Measurements from ENCODE around the gene SPECC1L.
"Not testable (repeated sequence)": the region's sequence is repeated elsewhere in the genome, so short reads cannot be mapped to it uniquely, and the experiment has no call there.

Gene SPECC1L, protein sequence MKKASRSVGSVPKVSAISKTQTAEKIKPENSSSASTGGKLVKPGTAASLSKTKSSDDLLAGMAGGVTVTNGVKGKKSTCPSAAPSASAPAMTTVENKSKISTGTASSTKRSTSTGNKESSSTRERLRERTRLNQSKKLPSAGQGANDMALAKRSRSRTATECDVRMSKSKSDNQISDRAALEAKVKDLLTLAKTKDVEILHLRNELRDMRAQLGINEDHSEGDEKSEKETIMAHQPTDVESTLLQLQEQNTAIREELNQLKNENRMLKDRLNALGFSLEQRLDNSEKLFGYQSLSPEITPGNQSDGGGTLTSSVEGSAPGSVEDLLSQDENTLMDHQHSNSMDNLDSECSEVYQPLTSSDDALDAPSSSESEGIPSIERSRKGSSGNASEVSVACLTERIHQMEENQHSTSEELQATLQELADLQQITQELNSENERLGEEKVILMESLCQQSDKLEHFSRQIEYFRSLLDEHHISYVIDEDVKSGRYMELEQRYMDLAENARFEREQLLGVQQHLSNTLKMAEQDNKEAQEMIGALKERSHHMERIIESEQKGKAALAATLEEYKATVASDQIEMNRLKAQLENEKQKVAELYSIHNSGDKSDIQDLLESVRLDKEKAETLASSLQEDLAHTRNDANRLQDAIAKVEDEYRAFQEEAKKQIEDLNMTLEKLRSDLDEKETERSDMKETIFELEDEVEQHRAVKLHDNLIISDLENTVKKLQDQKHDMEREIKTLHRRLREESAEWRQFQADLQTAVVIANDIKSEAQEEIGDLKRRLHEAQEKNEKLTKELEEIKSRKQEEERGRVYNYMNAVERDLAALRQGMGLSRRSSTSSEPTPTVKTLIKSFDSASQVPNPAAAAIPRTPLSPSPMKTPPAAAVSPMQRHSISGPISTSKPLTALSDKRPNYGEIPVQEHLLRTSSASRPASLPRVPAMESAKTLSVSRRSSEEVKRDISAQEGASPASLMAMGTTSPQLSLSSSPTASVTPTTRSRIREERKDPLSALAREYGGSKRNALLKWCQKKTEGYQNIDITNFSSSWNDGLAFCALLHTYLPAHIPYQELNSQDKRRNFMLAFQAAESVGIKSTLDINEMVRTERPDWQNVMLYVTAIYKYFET

DNA sequence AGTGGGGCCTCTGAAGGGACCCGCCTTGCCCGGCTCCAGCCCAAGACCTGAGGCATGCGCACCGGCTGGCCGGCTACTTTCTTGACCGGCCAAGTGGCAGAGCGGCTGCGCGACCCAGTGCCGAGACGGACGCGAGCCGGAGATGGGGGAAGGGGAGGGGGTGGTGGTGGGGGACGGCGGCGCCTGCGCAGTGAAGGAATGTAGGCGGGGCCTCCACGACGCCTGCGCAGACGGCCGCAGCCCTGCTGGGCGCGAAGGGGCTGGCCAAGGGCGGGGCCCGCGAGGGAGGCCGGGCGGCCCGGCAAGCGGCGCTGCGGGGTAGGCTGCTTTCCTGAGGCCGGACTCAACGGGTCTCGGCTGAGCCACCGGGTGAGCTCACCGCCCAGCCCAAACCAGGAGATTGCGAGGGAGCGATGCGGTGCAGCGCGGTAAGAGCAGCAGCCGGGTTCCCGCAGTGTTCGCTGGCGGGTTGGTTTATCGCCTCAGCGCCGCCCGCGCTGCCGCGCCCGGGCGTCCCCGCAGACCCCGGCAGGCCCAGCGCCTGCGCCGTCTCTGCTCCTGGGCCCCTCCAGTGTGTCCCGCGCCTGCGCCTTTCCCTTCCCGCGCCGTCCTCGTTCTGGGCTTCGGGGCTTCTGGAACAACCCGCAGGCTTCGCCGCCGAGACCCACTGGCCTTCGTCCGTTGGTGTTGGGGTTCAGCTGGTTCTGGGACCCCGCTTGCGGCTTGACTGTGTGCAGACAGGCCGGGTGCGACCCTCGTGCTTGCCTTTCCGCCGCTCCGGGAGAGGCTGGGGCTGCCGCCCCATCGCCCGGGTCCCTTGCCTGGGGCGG lies at the start of gene SPECC1L:
Gene SPECC1L, plus strand, starts transcription at position 276 of the 830 bp plus-strand sequence. CDS start 31,401 bp downstream, outside the sequence.
- peak; percentile 93 for DNase-seq (ENCODE audit: low read depth)

DNA sequence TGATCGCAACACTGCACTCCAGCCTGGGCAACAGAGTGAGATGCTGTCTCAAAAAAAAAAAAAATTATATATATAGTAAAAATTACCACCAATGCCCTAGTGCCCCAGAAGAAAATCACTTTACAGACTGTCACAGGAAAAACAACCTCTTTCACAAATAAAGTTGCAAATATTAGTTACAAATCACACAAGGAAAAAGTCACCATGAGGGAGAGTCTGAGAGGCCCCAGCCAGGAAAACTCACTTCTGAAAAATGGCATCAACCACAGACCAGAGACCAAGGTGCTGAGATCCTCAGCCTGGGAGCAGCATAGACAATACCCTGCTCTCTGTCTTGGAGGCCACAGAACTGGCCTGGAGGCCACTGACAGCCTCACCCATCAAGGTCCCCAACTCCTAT lies 46.2 kb upstream of the SPECC1L start:
- DNase-seq (ENCODE audit: low read depth), result no peak

DNA sequence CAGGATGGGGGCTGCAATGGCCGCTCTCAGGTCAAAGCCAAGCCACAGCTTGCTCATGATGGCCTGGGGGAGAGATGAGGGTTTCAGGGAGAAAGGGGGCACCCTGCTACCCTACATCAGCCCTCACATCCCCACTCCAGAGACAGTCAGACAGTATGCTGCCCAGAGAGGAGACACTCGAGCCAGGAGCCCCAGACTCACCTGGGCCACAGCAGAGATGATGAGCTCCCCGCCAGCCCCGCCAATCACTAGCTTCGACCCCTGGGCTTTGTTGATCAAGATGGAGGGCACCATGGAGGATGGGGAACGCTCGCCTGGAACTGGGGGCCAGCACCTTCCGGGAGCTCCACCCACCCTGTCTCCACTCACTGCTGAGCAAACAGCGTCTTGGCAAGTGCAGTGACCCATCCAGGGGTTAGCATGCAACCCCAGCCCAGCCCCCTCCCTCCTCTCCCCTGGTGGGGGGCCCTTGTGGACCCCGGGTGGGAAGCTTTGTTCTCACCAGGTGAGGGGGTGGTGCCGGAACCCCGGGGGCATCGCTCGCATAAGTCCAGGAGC lies 45.5 kb upstream of the SPECC1L start:
- DNase-seq (ENCODE audit: low read depth), result no peak

DNA sequence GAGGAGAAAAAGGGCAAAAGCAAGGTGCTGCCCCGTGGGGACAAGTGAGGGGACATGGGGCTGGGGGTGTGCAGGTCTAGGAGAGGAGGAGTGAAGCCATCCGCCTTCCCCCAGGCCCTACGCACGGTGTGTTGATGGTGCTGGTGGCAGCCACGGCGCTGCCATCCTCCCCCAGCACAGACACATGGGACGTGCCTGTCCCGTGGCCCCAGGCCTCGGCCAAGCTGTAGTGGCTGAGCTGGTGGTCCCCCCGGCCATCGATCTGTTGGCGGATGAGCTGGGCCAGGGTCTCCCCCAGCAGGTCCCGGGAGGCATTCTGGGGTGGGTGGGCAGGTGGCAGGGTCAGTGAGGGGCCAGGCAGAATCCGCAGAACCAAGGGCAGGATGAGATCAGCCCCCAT lies 44.7 kb upstream of the SPECC1L start:
- DNase-seq (ENCODE audit: low read depth), result no peak

DNA sequence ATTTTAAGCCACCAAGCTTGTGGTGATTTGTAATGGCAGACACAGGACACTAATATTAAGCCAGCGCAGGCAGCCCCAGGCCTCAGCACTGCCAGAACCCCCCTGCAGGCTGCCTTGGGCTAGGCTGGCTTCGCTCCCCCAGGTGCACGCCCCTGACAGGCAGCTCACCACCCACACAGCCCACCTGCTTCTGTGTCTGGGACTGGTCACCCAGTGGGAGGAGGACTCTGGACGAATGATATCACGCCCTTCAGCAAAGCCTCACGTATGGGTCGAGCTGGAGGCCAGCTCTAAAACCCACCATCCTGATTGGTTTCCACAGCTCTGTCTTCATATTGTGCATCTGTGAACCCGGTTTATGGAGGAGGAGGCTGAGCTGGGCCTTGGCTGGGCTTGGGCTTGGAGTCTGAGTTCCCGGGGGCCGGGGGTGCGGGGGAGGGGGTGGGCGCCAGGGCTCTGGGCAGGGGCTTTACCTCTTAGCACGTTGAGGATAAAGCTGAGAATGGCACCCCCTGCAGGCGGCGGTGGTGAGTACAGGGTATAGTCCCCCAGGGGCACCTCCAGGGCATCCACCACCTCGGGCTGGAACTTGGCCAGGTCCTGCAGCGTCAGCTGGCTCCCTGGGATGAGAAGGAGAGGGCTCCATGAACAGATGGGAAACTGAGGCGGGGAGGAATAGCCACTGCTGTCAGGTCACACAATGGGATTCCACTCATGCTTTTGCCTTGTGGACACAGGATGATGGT lies 39.5 kb upstream of the SPECC1L start:
- no peak for DNase-seq (ENCODE audit: low read depth)

DNA sequence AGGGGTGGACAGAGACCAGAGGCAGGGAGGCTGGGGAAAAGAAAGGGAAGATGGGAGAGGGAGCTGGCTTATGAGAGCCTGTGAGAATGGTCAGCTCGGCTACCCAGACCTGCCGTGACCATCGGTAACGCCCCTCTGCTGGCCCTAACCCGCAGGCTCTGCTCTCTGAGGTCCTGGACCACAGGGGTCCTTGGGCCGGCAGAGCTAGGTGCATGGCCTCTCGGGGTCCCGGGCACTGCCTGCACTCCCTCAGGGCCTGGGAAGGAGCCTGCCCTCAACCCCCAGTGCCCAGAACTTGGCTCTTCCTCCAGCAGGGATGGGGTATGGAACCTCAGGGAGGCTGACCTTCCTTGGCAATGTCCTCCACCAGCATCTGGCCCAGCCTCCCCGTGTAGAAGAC lies 38.9 kb upstream of the SPECC1L start:
- DNase-seq (ENCODE audit: low read depth), result no peak

DNA sequence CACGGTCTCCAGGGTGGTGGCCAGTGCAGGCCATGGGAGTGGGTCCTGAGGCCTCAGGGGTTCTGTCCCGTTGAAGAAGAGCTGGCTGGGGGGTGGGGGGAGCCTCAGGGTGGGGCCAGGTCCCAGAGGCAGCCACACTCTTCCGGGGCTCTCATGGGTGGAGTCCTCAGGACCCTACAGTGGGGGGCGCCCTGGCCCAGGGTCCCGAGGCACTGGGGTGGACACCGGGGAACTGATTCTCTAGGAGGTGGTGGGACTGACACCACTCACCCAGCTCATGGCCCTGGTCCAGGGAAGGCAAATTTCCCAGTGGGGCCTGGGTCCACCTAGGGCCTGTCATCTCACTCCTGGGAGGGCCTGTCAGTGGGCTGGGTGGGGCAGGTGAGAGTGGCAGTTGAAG lies 38.5 kb upstream of the SPECC1L start:
- no peak for DNase-seq (ENCODE audit: low read depth)

DNA sequence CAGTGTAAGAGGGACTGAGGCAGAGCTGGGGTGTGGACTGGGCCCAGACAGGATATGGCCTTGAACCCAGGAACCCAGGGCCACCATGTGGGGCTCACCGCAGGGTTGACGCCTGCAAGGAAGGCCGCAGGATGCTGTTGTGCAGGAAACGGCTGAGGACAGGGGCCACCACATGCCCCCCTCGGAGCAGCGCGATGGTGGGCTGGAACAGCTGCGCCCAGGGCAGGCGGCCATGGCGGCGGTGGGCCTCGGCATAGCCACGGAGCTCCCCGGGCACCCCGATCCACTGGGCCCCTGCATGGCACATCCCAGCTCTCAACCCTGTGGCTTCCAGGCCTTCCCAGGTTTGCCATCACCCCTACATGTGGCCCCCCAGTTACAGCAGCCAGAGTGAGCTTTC lies 37.9 kb upstream of the SPECC1L start:
- no peak for DNase-seq (ENCODE audit: low read depth)

DNA sequence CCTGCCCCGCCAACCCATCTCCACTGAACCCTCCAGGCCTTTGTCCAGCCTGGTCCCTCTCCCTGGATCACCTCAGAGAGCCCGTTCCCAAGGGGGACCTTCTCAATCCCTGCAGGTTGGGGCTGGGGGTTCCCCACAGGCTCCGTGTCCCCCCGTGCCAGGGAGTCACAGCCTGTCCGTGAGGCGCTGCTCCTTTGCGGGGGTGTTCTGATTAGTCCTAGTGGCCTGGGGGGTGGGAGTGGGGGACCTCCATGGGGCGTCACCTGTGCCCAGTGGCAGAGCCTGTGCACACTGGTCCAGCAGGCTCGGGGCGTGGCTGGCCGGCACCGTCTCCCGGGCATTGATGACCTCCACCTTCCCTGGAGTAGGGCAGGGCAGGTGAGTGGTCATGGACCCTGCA lies 37.4 kb upstream of the SPECC1L start:
- no peak for DNase-seq (ENCODE audit: low read depth)

DNA sequence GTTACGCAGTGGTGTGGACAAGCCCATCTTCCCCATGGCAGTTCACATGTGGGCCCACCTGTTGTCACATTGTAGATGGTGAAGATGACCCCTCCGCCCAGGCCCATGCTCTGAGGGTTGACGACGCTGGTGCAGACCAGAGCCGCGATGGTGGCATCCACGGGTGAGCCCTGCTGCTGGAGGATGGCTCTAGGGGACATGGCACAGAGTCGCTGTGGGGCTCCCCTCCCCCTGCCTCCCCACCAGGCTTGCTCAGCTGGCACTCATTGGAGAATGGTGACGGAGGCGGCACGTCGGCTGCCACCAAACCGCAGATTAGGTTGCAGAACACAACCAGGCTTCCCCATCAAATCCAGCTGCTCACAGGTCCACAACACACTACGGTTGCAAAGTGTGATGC lies 36.8 kb upstream of the SPECC1L start:
- no peak for DNase-seq (ENCODE audit: low read depth)

DNA sequence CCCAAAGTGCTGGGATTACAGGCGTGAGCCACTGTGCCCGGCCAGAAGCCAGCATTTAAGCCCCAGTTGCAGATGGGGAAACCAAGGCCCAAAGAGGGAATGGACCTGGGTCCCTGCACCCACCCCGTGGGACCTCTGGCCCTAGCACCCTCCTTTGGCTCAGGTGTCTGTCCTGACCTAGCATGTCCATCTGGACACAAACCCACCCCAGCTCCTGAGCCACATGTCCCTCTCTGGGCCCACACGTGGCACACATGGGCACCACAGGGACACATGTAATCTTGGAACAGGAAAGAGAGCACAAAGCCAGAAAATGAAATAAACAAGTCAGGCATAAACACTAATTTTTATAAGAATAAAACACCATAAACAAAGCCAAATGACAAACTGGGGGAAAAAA lies 35.3 kb upstream of the SPECC1L start:
- DNase-seq (ENCODE audit: low read depth), result no peak

DNA sequence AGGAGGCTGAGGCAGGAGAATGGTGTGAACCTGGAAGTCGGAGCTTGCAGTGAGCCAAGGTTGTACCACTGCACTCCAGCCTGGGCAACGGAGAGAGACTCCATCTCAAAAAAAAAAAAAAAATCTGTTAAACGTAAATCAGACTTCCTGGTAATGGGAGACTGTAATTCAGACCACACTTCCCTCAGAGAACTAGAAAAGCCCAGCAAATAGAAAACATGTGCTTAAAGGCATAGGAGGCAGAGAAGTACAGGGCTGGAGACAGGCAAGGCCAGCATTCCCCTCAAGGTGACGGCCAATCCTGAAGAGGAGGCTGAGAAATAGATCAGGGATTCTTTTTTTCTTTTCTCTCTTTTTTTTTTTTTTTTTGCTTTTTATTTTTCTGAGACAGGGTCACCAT lies 34.0 kb upstream of the SPECC1L start:
- peak; percentile 30 for DNase-seq (ENCODE audit: low read depth)

DNA sequence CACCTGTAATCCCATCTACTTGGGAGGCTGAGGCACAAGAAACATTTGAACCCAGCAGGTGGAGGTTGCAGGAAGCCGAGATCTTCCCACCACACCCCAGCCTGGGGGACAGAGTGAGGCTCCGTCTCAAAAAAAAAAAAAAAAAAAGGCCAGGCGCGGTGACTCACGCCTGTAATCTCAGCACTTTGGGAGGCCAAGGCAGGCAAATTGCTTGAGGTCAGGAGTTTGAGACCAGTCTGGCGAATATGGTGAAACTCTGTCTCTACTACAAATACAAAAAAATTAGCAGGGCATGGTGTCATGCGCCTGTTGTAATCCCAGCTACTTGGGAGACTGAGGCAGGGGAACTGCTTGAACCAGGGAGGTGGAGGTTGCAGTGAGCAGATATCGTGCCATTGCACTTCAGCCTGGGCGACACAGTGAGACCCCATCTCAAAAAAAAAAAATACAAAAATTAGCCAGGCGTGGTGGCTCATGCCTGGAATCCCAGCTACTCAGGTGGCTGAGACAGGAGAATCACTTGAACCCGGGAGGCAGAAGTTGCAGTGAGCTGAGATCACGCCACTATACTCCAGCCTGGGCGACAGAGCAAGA lies 32.4 kb upstream of the SPECC1L start:
- DNase-seq (ENCODE audit: low read depth), result peak; percentile 13

DNA sequence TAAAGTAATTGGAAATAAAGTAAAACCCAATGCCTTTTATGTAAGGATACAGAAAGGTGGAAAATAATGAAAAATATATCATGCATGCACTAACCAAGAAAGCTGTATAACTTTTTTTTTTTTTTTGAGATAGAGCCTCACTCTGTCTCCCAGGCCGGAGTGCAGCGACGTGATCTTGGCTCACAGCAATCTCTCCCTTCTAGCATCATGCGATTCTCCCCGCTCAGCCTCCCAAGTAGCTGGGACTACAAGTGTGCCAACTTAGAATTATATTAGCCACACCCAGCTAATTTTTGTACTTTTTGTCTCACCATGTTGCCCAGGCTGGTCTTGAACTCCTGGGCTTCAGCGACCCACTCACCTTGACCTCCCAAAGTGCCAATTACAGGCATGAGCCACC lies 30.2 kb upstream of the SPECC1L start:
- DNase-seq (ENCODE audit: low read depth), result no peak

DNA sequence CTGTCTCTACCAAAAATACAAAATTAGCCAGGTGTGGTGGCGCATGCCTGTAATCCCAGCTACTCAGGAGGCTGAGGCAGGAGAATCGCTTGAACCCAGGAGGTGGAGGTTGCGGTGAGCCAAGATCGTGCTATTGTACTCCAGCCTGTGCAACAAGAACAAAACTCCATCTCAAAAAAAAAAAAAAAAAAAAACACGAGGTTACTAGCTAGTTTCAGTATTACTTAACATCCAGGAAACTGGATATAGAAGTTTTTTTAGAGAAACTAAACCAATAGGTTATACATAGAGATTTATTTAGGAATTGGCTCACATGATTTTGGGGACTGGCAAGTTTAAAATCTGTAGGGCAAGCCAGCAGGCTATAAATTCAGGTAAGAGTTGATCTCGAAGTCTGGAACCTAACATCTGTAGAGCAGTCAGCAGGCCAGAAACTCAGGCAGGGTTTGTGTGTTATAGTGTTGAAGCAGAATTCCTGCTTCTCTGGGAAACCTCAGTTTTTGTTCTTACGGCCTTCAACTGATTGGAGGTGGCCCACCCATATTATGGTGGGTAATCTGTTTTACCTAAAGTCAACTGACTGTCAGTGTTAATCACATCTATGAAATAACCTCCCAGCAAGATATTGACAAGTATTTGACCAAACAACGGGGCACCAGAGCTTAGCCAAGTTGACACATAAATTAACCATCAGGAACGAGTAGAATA lies 29.5 kb upstream of the SPECC1L start:
- not testable (repeated sequence) for DNase-seq (ENCODE audit: low read depth)

DNA sequence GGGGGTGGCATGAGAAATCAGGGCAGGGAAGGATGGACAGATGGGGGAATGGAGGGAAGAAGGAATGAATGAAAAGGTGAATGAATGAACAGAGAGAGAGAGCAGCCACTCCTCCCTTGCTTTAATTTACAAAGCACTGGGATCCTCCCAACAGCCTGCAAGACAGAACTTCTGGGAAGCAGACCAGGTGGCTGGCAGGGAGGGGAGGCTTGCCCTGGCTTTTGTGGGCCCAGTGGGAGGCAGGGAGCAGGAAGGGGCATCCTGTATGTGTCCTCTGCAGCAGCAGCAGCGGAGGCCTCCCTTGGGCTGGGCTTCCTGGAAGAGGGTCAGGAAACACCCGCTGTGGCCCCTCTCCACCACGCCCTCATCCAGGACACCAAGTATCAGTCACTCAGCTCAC lies 27.2 kb upstream of the SPECC1L start:
- DNase-seq (ENCODE audit: low read depth), result peak; percentile 15

DNA sequence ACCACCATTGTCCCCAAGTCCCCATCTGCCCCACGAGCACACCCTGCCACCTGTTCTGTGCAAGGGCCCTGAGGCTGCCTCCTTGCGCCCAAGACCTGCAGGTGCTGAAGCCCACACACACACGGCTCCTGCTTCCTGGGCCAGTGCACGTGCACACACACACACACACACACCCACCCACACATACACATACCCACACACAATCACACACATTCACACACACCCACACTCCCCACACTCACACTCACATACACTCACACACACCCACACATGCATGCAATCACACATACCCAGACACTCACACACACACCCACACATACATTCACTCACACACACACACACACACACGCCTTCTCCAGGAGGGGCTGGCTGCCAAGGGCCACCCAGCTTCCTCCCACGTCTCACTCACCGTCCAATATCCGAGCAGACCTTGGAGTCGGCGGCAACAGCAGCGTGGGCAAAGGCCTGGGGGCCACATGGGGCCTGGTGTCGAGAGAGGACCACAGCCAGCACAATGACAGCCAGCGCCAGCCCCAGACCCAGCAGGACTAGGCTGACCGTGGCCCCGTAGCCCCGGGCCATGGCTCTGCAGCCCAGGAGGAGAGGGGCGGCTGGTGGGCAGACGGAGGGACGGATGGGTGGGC lies 26.4 kb upstream of the SPECC1L start:
- DNase-seq (ENCODE audit: low read depth), result peak; percentile 25

DNA sequence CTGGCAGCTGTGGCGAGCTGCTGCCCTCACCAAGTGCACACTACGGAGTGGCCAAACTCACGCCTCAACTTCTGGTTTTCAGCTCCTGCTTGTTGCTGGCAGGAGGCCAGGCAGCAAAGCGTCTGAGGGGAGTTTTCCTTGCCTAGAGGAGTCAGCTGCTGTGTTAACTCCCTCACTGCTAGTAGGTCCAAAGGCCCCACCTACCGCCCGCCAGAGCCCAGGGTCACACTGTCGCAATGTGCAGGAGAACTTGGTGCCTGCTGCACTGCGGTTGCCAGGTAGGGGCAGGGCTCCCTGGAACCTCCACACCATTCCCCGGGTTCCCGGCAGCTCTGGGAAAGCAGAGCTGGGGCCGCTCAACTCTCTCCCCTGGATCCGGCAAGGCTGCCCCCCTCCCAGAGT lies 25.6 kb upstream of the SPECC1L start, which contains the start of gene GGT5:
Gene GGT5, minus strand, starts transcription at position 53 of the 402 bp plus-strand sequence. CDS start 357 bp downstream, outside the sequence.
- peak; percentile 32 for DNase-seq (ENCODE audit: low read depth)
